ENCODE data around the gene TNNI2.

DNA sequence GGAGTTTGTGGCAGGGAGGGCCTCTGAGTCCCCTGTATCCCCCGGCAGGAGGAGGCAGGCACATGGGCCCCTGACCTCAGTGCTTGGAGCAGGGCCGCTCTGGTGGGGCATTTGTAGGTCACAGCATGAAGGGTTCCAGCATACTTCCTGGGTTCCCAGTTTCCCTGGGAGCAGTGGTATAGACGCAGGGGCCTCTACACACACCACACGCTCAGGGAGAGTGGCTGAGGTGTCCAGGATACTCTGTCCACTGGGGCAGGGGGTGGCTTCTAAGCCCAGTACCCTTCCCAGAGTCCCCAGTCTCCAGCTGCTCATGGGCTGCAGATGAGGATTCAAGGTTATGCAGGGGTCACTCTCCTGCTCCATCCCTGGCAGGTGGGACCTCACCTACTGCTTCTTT is 20.2 kb downstream of the TNNI2 start:
- TF ChIP-seq REST (IDR thresholded peaks at IDR 0.05; ENCODE audit: borderline replicate concordance) = no peak
- TF ChIP-seq RAD21 (conservative IDR thresholded peaks at IDR 0.05) = no peak
- TF ChIP-seq EP300 (conservative IDR thresholded peaks at IDR 0.05; ENCODE audit: poor library complexity, severe bottlenecking) = no peak
- no peak for TF ChIP-seq EZH2 (IDR thresholded peaks at IDR 0.05; ENCODE audit: borderline replicate concordance, insufficient read depth, low read length, poor library complexity, severe bottlenecking)
- TF ChIP-seq TAF1 (IDR thresholded peaks at IDR 0.05; ENCODE audit: low read depth) = no peak
- TF ChIP-seq CTCF (IDR thresholded peaks at IDR 0.05; ENCODE audit: poor library complexity, severe bottlenecking) = no peak
- TF ChIP-seq POLR2AphosphoS5 (IDR thresholded peaks at IDR 0.05) = no peak
- no peak for TF ChIP-seq MXI1 (conservative IDR thresholded peaks at IDR 0.05; ENCODE audit: poor library complexity, severe bottlenecking)
- TF ChIP-seq SMC3 (conservative IDR thresholded peaks at IDR 0.05; ENCODE audit: poor library complexity) = no peak
